Heart right ventricle (tissue), 16 donors: ENCODE results near the gene MAPK10. TPM values are rescaled to one million over a fixed set of nuclear protein-coding genes. Genes with fewer than 3 reads are reported as not detected.

Experiments used
- ATAC-seq, 8 donors: fragments of 200-7000 bp; cut with Tn5 transposase; one replicate each; pipeline ENCODE4 v1.9.1; 2020; ENCODE audit warnings: mild to moderate bottlenecking in 8 of 8, moderate library complexity in 8 of 8, moderate number of reproducible peaks in 1 of 8
- DNase-seq, 2 donors: peaks; one replicate each; pipeline ENCODE4 v3.0.0-alpha.2; 2020
- H3K27ac ChIP-seq, 10 donors: fragments of 200-600 bp; sonication (generic) in 2 of 10; one replicate each; pipeline versions ENCODE4 v1.5.0 to v1.8.0; 2020 to 2022; ENCODE audit warnings: mild to moderate bottlenecking in 3 of 10
- H3K27me3 ChIP-seq, 7 donors: fragments of 200-600 bp; one replicate each; pipeline ENCODE4 v1.8.0; 2021 to 2022; ENCODE audit warnings: mild to moderate bottlenecking in 2 of 7
- H3K36me3 ChIP-seq, 9 donors: fragments of 200-600 bp; sonication (generic) in 1 of 9; one replicate each; pipeline versions ENCODE4 v1.5.0 to v1.8.0; 2020 to 2022; ENCODE audit warnings: mild to moderate bottlenecking in 2 of 9
- H3K4me1 ChIP-seq, 9 donors: fragments of 200-600 bp; sonication (generic) in 1 of 9; one replicate each; pipeline versions ENCODE4 v1.5.0 to v1.8.0; 2020 to 2022; ENCODE audit warnings: mild to moderate bottlenecking in 4 of 9
- H3K4me3 ChIP-seq, 10 donors: fragments of 200-600 bp; sonication (generic) in 2 of 10; one replicate each; pipeline versions ENCODE4 v1.5.0 to v1.8.0; 2020 to 2022; ENCODE audit warnings: mild to moderate bottlenecking in 7 of 10, moderate library complexity in 2 of 10
- H3K9me3 ChIP-seq, 11 donors: fragments of 200-600 bp in 10 of 11; sonication (generic) in 2 of 11; one replicate each; pipeline versions ENCODE4 v1.5.0 to v1.8.0; 2013 to 2022; ENCODE audit warnings: mild to moderate bottlenecking in 2 of 11, control low read depth in 1 of 11, moderate library complexity in 1 of 11
- WGBS, 2 donors: extraction: QIAGEN DNeasy Blood & Tissue Kit; methylation state at CpG; one replicate each; pipeline ENCODE4 v1.1.7; 2013; ENCODE audit warnings: inconsistent platforms in 1 of 2; 5-methylcytosine and 5-hydroxymethylcytosine counted together
- intact Hi-C, 10 donors: fragments of 100-400 bp; cut with DNase I; formaldehyde crosslinking; loops; one replicate each; pipeline versions ENCODE4 v1.11.1 to v1.14.2; 2022
- polyA plus RNA-seq, 2 donors: library from polyadenylated mRNA; stranded (reverse); fragments of 200-250 nt; gene quantifications; one replicate each; pipeline ENCODE4 v1.2.3, GENCODE V29; 2013
- total RNA-seq, 10 donors: library from RNA; stranded (reverse); fragmentation: NEBNext Ultra II Directional in 3 of 10; extraction: Animal tissue kit (Norgen Biotek cat#: 25700) in 3 of 10; gene quantifications; one replicate each; pipeline versions ENCODE4 v1.2.1 to v1.2.4, GENCODE V29; 2021 to 2023
- TF ChIP-seq, protein P1 (sequence below), 9 donors: fragments of 200-600 bp; sonication (generic) in 2 of 9; IDR thresholded peaks; one replicate each; pipeline versions ENCODE4 v1.5.0 to v1.8.0; 2021 to 2022; ENCODE audit warnings: antibody characterized with exemption in 9 of 9, mild to moderate bottlenecking in 5 of 9, moderate library complexity in 1 of 9
- donor health status: Arrhythmogenic right ventricular cardiomyopathy.
- donor health status: ischemic (EF 13 %, LVEDD 7.1; RV severe dilation, severe dysfunction).
- donor health status: healthy with polysubstance abuse.
- donor health status: DM: no; HTN: yes; CAD: no.
- donor health status: DM: no; HTN: no; CAD: no.
- donor health status: ischemic (EF 25% LVEDD 6.9; RV normal size, moderate dysfunction).
- donor health status: ischemic (EF 25% LVEDD 5.7; RV mildly dilated, moderate dysfunction).
- donor health status: healthy.
- donor health status: DM: yes; HTN: yes; CAD: no.
- donor health status: Ischemic cardiomyopathy.
- donor health status: ischemic (EF 35%, LVEDD 5.7; RV mildly dilated, moderate dysfunction).
- donor health status: nonischemic (EF 11% LVEDD 7.7; RV severe dilation, severe dysfunction).
- donor health status: DM: yes; HTN: yes; CAD: no.
- donor health status: PGD.
- donor health status: ischemic (EF 29% LVEDD 5.4; RV normal size, mild dysfunction).
- donor health status: nonischemic (EF 23%, LVEDD 6.1; RV moderate dilation, normal function).

Gene MAPK10
- total and polyA plus RNA-seq, 12 donors = 0.94 to 5.9 (median 2.6) TPM

DNA sequence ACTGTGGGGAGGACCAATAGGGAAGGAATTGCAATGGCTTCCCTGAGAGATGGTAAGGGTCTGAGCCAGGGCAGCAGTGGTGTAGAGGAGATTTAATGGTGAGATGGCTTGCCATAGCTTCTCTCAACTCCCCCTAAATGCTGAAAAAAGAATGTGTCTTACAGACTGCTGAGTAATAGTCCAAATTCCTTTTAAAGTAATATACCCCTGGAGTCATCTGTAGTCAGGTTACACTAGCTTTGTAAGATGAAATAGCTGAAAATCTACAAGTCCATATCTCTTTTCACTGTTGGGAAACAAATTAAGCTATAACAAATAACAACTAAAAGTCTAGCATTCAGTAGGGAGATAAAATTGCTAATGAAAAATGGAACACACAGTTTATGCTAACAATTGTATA lies 33.5 kb downstream of the MAPK10 start:
- TF ChIP-seq, protein P1, sequence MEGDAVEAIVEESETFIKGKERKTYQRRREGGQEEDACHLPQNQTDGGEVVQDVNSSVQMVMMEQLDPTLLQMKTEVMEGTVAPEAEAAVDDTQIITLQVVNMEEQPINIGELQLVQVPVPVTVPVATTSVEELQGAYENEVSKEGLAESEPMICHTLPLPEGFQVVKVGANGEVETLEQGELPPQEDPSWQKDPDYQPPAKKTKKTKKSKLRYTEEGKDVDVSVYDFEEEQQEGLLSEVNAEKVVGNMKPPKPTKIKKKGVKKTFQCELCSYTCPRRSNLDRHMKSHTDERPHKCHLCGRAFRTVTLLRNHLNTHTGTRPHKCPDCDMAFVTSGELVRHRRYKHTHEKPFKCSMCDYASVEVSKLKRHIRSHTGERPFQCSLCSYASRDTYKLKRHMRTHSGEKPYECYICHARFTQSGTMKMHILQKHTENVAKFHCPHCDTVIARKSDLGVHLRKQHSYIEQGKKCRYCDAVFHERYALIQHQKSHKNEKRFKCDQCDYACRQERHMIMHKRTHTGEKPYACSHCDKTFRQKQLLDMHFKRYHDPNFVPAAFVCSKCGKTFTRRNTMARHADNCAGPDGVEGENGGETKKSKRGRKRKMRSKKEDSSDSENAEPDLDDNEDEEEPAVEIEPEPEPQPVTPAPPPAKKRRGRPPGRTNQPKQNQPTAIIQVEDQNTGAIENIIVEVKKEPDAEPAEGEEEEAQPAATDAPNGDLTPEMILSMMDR (IDR thresholded peaks at IDR 0.05) = no peak
- no peaks in the 10 kb centered on the region for H3K4me1 ChIP-seq
- no peaks in the 10 kb centered on the region for H3K36me3 ChIP-seq
- ATAC-seq (no peak), DNase-seq (no peak)
- H3K27ac ChIP-seq = no peak overlapping the region
- H3K4me3 ChIP-seq = no peak overlapping the region
- H3K27me3 ChIP-seq = no peaks in the 10 kb centered on the region
- intact Hi-C loops = no loop called here
- H3K9me3 ChIP-seq = no peaks in the 10 kb centered on the region

DNA sequence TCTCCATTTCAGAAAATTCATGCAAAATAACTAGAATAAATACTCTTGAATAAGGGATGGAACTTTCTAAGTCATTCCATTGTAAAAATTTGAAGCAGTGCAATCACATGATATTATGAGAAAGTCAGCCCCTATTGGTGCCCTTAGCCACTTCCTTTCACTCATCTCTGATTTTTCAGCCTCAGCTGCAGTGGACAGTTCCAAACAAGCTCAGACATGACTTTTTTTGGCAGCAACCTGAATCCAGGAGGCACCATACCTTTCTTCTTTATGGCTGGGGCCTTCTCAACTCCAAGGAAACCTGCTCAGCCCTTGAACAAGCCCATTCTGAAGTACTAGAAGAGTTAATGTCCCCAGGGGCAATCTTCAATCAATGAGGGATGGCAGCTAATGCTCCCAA lies 40.5 kb downstream of the MAPK10 start:
- Histone ChIP-seq H3K9me3 (no peaks in the 10 kb centered on the region), H3K4me3 (no peak overlapping the region), H3K27me3 (no peaks in the 10 kb centered on the region), H3K36me3 (no peaks in the 10 kb centered on the region), H3K4me1 (no peaks in the 10 kb centered on the region), H3K27ac (no peak overlapping the region)
- intact Hi-C loops = no loop called here
- no peak for ATAC-seq
- no peak for DNase-seq
- TF ChIP-seq, protein P1 (IDR thresholded peaks at IDR 0.05) = no peak

DNA sequence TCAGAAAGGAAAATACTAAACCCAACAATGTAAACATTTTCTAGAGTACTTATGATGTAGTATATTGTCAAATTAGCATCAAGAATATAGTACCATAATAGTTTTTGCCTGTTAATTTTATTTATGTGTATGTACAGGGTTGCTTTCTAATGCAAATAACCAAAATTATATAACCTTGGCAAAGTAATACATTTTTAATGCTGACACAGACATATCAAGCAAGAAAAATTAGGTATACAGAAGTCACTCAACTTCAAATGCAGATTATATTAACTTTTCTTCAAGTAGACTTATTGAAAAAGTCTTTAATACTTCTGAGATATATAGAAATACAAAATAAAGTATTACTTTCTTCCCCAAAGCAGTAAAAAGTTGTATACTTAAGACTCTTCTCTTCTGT lies 44.3 kb downstream of the MAPK10 start:
- Histone ChIP-seq H3K4me3 (no peak overlapping the region), H3K27ac (no peak overlapping the region), H3K27me3 (no peaks in the 10 kb centered on the region), H3K36me3 (no peaks in the 10 kb centered on the region), H3K9me3 (no peaks in the 10 kb centered on the region), H3K4me1 (no peaks in the 10 kb centered on the region)
- ATAC-seq (no peak), DNase-seq (no peak)
- intact Hi-C loops = no loop called here
- TF ChIP-seq, protein P1 (IDR thresholded peaks at IDR 0.05) = no peak

- ATAC-seq = no peak
- no peaks in the 10 kb centered on the region for H3K4me1 ChIP-seq
- H3K27me3 ChIP-seq = no peaks in the 10 kb centered on the region
- no peak overlapping the region for H3K27ac ChIP-seq
- TF ChIP-seq, protein P1 (IDR thresholded peaks at IDR 0.05) = no peak
- no peaks in the 10 kb centered on the region for H3K9me3 ChIP-seq
- H3K4me3 ChIP-seq = no peak overlapping the region
- no peaks in the 10 kb centered on the region for H3K36me3 ChIP-seq
- intact Hi-C loops = no loop called here
- 37 to 40% methylated on average over 1 of the region's 1 CpG for WGBS, 2 donors
- DNase-seq = no peak
These were observed 46.2 kb downstream of the MAPK10 start for GRCh38 chr4:86313656-86314055.

- Histone ChIP-seq H3K9me3 (peaks cover 0 to 8% (median 0%) of the 10 kb centered on the region in 11 donors), H3K27ac (no peak overlapping the region), H3K4me3 (no peak overlapping the region), H3K36me3 (no peaks in the 10 kb centered on the region), H3K4me1 (no peaks in the 10 kb centered on the region), H3K27me3 (no peaks in the 10 kb centered on the region)
- TF ChIP-seq, protein P1 (IDR thresholded peaks at IDR 0.05) = no peak
- DNase-seq (no peak), ATAC-seq (no peak)
- intact Hi-C loops = loop anchor here in 1 of 10 donors (5.0 kb wide), 1 partner anchor 365 kb away; no protein-coding TSS in a partner anchor
These were observed 52.4 kb downstream of the MAPK10 start for GRCh38 chr4:86307432-86307831.
